ENCODE results near the gene TNS3.

The TNS3 gene

DNA sequence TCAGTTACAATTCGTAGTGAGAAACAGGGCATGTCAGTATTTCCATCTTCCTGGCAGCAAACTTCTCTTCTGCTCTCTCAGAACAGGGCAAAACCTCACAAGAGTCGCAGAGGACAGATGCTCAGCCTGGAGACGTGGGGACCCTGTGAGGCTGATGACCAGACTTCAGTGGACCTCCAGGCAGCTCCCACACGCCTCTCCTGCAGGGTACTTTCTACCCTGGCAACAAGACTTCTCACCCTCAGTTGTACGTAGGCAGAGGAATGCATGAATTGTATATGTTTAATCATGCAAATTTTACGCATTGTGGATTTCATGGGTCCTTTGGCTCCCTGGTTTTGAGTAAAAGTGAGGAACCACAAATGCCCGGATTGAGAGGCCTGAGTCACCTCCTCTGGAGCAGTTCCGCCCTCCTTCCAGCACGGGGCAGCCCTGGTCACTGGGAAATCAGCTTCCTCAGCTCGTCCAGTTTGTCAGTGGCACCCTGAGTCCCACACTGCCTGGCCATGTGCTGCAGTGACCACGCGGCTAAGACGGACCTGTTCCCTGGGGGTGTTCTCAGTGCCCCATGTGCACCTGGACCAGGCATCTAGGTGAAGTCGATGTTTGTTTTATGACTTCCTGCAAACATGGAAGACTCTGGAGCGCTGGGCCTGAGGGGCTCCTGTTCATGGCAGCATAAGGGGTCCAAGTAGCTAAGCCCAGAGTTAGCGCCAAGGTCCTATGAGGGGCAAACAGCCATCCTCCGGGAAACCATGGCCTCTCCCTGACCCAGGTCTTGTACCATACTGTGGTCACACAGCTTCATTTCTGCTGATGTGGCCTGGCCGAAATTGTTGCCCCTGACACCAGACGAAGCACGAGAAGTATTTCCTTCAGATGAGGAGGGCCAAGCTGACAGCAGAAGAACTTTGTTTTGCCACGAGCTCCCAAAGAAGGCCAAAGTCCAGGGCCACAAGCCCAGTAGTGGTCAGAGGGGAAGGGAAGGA, 165.1 kb downstream of the TNS3 start:
- FAIRE-seq (no peak), DNase-seq (ENCODE audit: insufficient read length, low spot score) (no peak)
- TF ChIP-seq, protein P1, sequence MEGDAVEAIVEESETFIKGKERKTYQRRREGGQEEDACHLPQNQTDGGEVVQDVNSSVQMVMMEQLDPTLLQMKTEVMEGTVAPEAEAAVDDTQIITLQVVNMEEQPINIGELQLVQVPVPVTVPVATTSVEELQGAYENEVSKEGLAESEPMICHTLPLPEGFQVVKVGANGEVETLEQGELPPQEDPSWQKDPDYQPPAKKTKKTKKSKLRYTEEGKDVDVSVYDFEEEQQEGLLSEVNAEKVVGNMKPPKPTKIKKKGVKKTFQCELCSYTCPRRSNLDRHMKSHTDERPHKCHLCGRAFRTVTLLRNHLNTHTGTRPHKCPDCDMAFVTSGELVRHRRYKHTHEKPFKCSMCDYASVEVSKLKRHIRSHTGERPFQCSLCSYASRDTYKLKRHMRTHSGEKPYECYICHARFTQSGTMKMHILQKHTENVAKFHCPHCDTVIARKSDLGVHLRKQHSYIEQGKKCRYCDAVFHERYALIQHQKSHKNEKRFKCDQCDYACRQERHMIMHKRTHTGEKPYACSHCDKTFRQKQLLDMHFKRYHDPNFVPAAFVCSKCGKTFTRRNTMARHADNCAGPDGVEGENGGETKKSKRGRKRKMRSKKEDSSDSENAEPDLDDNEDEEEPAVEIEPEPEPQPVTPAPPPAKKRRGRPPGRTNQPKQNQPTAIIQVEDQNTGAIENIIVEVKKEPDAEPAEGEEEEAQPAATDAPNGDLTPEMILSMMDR (IDR thresholded peaks at IDR 0.05; ENCODE audit: insufficient read depth, missing control alignments): no peak

DNA sequence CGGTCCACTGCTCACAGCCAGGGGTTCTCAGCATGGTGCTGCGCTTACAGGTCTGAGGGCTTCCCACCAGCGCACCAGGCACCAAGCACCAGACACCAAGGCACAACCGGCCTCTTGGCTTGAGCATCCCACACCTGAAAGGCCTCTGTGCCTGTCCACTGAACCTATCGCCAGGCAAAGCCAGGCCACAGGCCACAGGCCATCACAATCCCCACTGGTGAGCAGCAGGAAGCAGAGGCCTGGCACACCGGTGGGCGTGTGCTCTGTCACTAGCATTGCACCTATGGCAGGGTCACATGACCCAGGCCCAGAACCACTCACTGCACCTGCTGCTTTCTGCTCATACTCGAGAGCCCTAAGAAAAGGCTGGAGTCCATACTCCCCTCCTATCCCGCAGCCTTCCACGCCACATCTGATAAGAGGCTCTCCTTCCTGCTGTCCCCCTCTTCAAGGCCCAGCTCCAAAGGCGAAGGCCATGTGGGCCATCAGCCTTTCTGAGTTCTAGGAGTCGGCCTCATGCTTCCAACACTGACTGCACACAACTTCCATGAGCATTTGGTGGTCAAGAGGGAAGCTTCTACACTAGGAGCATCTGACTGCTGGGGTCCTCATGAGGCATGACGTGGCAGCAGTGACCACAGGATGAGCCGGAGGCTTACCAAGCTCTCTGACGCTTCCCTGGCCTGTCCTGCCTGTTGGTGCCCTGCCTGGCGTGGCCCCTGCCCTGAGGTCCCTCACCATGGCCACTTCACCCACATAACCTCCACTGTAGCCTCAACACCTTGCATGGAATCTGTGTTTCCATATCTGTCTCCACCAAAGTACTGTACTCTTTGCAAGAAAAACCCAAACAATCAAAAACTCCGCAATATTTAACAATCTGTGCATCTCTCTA, 166.3 kb downstream of the TNS3 start:
- TF ChIP-seq, protein P1 (IDR thresholded peaks at IDR 0.05; ENCODE audit: insufficient read depth, missing control alignments): no peak
- FAIRE-seq: no peak

DNA sequence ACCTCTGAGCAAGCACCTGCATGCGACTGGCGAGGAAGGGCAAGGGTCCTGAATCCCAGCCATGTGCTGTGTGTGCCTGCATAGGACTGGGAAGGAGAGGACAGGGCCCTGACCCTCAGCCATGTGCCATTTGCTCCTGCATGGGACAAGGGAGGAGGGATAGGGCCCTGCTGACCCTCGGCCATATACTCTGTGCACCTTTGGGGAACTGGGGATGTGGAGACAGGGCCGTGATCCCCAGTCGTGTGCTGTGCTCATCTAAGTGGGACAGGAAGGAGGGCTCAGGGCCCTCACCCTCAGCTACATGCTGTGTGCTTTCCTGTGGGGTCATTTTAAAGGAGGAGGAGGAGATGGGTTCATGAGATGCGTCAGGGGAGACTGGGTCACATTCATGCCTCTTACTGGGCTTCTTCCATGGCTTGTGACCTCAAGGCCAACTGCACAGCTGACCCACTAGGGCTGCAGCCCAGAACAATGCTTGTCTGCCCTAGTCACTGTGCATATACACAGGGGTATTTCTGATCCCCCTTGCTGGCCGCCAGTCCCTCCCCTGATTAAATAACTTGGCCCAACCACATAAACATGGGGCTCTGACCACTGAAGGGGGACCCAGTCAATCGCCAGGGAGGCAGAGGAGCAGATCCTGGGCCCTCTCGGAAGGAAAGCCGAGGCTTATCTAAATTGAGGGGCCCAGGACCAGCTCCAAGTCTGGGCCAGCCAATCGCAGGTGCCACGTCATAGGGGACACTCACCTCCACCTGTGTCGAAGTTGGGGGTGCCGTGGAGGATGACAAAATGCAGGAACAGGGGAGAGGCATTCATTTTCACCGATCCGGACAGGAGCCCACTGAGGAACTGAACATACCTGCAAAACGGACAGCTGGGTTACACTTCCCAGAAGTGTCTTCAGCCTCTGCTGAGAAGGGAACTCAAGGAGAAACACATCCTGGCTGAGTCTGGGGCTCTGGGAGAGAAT, 167.3 kb downstream of the TNS3 start:
- DNase-seq (ENCODE audit: insufficient read length, low spot score) (no peak), FAIRE-seq (no peak)
- TF ChIP-seq, protein P1 (IDR thresholded peaks at IDR 0.05; ENCODE audit: insufficient read depth, missing control alignments): no peak

More for the DNA sequence above, 166.3 kb downstream of the TNS3 start:
- no peak for DNase-seq (ENCODE audit: insufficient read length, low spot score)

DNA sequence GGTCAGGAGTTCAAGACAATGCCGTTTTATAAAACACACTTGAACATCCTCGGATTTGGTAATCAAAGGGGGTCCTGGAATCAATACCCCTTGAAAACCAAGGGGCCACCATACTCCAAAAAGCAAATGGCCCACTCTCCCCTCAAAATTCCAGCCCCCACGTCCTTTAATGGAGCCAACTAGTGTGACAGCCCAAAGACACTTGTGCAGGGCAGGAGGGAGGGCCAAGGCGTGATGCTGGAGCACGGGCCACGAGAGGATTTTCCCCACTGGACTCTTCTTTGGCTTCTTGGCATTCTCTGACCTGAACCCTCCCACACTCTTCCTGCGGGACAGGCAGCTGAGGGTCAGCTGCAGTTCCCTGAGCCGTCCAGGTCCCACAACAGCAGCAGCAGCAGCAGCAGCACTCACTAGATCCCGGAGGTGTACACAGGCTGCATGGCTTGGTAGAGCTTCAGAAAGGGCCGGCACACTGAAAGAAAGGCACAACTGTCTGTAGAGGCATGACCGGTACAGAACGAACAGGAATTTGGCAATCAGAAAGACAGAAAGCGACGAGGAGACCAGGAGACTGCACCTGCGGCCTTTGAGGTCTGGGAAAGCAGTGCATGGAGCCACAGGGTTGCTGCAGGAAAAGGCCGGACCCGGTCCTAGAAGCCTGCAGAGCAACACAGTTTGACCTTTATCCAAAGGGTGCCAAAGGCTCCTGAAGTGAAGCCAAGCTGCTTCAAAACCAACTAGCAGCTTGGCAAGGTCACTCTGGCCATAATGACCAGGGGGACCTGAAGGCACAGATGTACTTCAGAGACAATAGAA, 168.2 kb downstream of the TNS3 start:
- DNase-seq (ENCODE audit: insufficient read length, low spot score): no peak
- TF ChIP-seq, protein P1 (IDR thresholded peaks at IDR 0.05; ENCODE audit: insufficient read depth, missing control alignments): no peak
- FAIRE-seq: no peak

DNA sequence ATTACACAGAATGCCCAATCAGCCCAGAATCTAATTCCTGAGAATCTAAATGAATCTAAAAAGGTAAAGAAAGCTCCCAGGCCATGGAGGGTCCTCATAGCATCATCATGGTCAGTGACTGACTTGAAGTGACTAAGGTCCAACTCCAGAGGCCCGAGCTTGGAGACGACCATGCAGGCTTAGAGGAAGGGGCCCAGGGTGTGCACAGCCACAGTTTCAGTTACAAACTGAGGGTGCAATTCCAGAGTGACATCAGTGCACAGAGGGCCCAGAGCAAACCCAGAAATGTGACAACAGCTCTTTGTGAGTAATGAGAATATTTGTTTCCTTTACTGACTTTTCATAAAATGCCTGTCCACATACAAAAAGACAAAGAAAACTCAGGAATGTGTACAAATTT, 170.0 kb downstream of the TNS3 start:
- TF ChIP-seq, protein P1 (IDR thresholded peaks at IDR 0.05; ENCODE audit: insufficient read depth, missing control alignments): no peak
- DNase-seq (ENCODE audit: insufficient read length, low spot score) (no peak), FAIRE-seq (no peak)

All from D721Med (cell line).